HL-60 (cell line): ENCODE results near the gene CMBL.

Experiments
- DNase-seq, 2 experiments: peaks; one replicate each; pipeline ENCODE4 v3.0.0-alpha.2; 2010 to 2020; ENCODE audit warnings: low read depth in 1 of 2, low spot score in 1 of 2
- H3K27ac ChIP-seq: fragments of 250-450 bp; sonication (Bioruptor Pico); replicated peaks from 2 replicates; pipeline ENCODE4 v1.5.1; 2020; ENCODE audit warnings: mild to moderate bottlenecking, moderate library complexity
- H3K27me3 ChIP-seq: fragments of 250-450 bp; sonication (Bioruptor Pico); 2 replicates; pipeline ENCODE4 v1.5.1; 2021; ENCODE audit warnings: mild to moderate bottlenecking, moderate library complexity; ENCODE audit not compliant: insufficient read depth, poor library complexity, severe bottlenecking
- H3K4me3 ChIP-seq: replicated peaks from 2 replicates; pipeline ENCODE4 v1.5.1; 2011; ENCODE audit warnings: mild to moderate bottlenecking, control low read depth, low read length; ENCODE audit not compliant: insufficient read depth
- CTCF ChIP-seq: IDR thresholded peaks from one replicate; pipeline ENCODE4 v1.5.1; 2011; ENCODE audit warnings: low read length, control low read depth, inconsistent platforms; ENCODE audit not compliant: insufficient read depth
- GABPA ChIP-seq: IDR thresholded peaks from 2 replicates; pipeline ENCODE4 v1.6.1; 2012; ENCODE audit warnings: low read depth
- POLR2AphosphoS5 ChIP-seq: IDR thresholded peaks from 2 replicates; pipeline ENCODE4 v1.6.1; 2012; ENCODE audit warnings: low read depth
- REST ChIP-seq: IDR thresholded peaks from 2 replicates; pipeline ENCODE4 v1.6.1; 2012; ENCODE audit warnings: low read depth; ENCODE audit not compliant: insufficient replicate concordance
- SPI1 ChIP-seq: IDR thresholded peaks from 2 replicates; pipeline ENCODE4 v1.6.1; 2012; ENCODE audit warnings: low read depth, mild to moderate bottlenecking, borderline replicate concordance

The CMBL gene

GRCh38 chr5:10233505-10233904 is 74.2 kb downstream of the CMBL start:
- TF ChIP-seq CTCF (no peak), SPI1 (no peak), POLR2AphosphoS5 (no peak), REST (no peak), GABPA (no peak)
- Histone ChIP-seq H3K4me3 (no peak overlapping the region), H3K27me3 (no peaks in the 10 kb centered on the region), H3K27ac (no peak overlapping the region)
- DNase-seq: no peak

- Histone ChIP-seq H3K4me3 (no peak overlapping the region), H3K27ac (no peak overlapping the region), H3K27me3 (no peaks in the 10 kb centered on the region)
- DNase-seq: no peak
- TF ChIP-seq GABPA: no peak
- TF ChIP-seq SPI1: no peak
- no peak for TF ChIP-seq POLR2AphosphoS5
- TF ChIP-seq CTCF: no peak
- TF ChIP-seq REST: no peak
Observed at GRCh38 chr5:10233011-10233410, 74.7 kb downstream of the CMBL start.

- no peak for DNase-seq
- no peaks in the 10 kb centered on the region for H3K27me3 ChIP-seq
- no peak overlapping the region for H3K4me3 ChIP-seq
- H3K27ac ChIP-seq: no peak overlapping the region
- TF ChIP-seq POLR2AphosphoS5 (no peak), SPI1 (no peak), GABPA (no peak), CTCF (no peak), REST (no peak)
Observed at GRCh38 chr5:10232386-10232785, 75.3 kb downstream of the CMBL start.
